Adrenal gland (tissue), 12 donors: ENCODE measurements around the gene GIGYF2. TPM values are rescaled to one million over a fixed set of nuclear protein-coding genes. Genes with fewer than 3 reads are reported as not detected.

Source experiments
- DNase-seq, 7 donors: peaks; one replicate each; pipeline ENCODE4 v3.0.0-alpha.2; 2019 to 2020
- H3K27ac ChIP-seq, 5 donors: fragments of 200-600 bp; sonication (generic) in 4 of 5; 1 replicate in 3 of 5; 2 replicates in 2 of 5; pipeline versions ENCODE4 v1.5.1 to v1.8.0; 2016 to 2020; ENCODE audit warnings: mild to moderate bottlenecking in 1 of 5
- H3K27me3 ChIP-seq: fragments of 200-600 bp; 2 replicates; pipeline ENCODE4 v1.8.0; 2021
- H3K36me3 ChIP-seq, 2 donors: fragments of 200-600 bp; replicated peaks in 1 of 2; 1 replicate in 1 of 2; 2 replicates in 1 of 2; pipeline versions ENCODE4 v1.5.1 to v1.8.0; 2018 to 2022
- H3K4me1 ChIP-seq, 2 donors: fragments of 200-600 bp; replicated peaks in 1 of 2; 1 replicate in 1 of 2; 2 replicates in 1 of 2; pipeline versions ENCODE4 v1.5.1 to v1.8.0; 2018 to 2021
- H3K4me3 ChIP-seq, 4 donors: fragments of 200-600 bp; sonication (generic) in 3 of 4; one replicate each; pipeline ENCODE4 v1.5.1; 2016 to 2018
- H3K9me3 ChIP-seq, 3 donors: fragments of 200-600 bp; sonication (generic) in 1 of 3; replicated peaks in 1 of 3; 1 replicate in 2 of 3; 2 replicates in 1 of 3; pipeline versions ENCODE4 v1.5.1 to v1.8.0; 2016 to 2021
- POLR2A ChIP-seq, 2 donors: fragments of 450-650 bp; IDR thresholded peaks; one replicate each; pipeline ENCODE4 v1.6.1; 2017; ENCODE audit warnings: antibody characterized with exemption in 2 of 2, mild to moderate bottlenecking in 2 of 2, moderate library complexity in 1 of 2
- WGBS, 4 donors: extraction: QIAGEN DNeasy Blood & Tissue Kit in 2 of 4; methylation state at CpG; one replicate each; pipeline versions ENCODE4 v1.1.5 to v1.1.7; 2013 to 2017; 5-methylcytosine and 5-hydroxymethylcytosine counted together
- intact Hi-C, 2 donors: fragments of 100-400 bp; cut with DNase I; formaldehyde crosslinking; loops; one replicate each; pipeline versions ENCODE4 v1.14.1 to v1.15.0; 2022 to 2023
- polyA plus RNA-seq, 3 donors: library from polyadenylated mRNA; stranded (reverse); fragments of 200-250 nt in 2 of 3; fragments of 350-450 nt in 1 of 3; fragmentation: Illumina TruSeq in 1 of 3; extraction: RNeasy Lipid Tissue Mini Kit (QIAGEN cat#74804) in 1 of 3; gene quantifications; one replicate each; pipeline ENCODE4 v1.2.3, GENCODE V29; 2013 to 2014
- total RNA-seq, 9 donors: library from RNA; depleted of rRNA in 4 of 9; stranded (reverse); fragments of >200 nt in 4 of 9; fragments of 120-200 nt in 1 of 9; fragmentation: NEBNext Ultra II Directional in 1 of 9; extraction: Animal tissue kit (Norgen Biotek cat#: 25700) in 1 of 9; gene quantifications; one replicate each; pipeline versions ENCODE4 v1.1.0 to v1.2.4, GENCODE V29; 2013 to 2023
- TF ChIP-seq, protein P1 (sequence below), 6 experiments: fragments of 450-650 bp in 4 of 6; fragments of 200-600 bp in 2 of 6; sonication (generic) in 1 of 6; IDR thresholded peaks; 1 replicate in 5 of 6; 2 replicates in 1 of 6; pipeline versions ENCODE4 v1.5.1 to v1.8.0; 2016 to 2021; ENCODE audit warnings: antibody characterized with exemption in 6 of 6, mild to moderate bottlenecking in 2 of 6, moderate library complexity in 1 of 6
- donor health status: healthy with polysubstance abuse.
- donor health status: Bipolar disorder and iron deficiency.
- donor health status: DM: yes; HTN: yes; CAD: no.
- donor health status: DM: no; HTN: no; CAD: no.
- donor health status: DM: no; HTN: no; CAD: no.
- donor health status: DM: yes; HTN: yes; CAD: no.

The GIGYF2 gene
- total and polyA plus RNA-seq, 12 donors = 13.5 to 93.7 (median 65.4) TPM

DNA sequence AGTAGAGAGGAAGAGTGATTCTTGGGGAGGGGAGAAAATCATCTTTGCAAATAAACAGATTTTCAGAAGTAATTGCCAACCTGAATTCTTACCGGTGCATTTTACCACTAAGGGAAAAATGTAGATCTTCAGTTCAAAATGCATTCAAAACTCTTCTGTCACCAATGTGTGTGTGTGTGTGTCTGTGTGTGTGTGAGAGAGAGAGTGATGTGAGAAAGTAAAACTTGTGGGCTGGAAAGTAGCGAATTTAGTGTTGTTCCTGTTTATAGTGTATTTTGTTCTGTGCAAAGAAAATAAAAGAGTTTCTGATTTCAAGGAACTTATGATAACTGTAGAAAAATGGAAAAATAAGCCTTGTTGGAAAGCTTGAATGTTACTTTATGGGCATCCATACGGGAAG, 52.2 kb downstream of the GIGYF2 start:
- no peaks in the 10 kb centered on the region for H3K9me3 ChIP-seq
- intact Hi-C loops = no loop called here
- TF ChIP-seq, protein P1, sequence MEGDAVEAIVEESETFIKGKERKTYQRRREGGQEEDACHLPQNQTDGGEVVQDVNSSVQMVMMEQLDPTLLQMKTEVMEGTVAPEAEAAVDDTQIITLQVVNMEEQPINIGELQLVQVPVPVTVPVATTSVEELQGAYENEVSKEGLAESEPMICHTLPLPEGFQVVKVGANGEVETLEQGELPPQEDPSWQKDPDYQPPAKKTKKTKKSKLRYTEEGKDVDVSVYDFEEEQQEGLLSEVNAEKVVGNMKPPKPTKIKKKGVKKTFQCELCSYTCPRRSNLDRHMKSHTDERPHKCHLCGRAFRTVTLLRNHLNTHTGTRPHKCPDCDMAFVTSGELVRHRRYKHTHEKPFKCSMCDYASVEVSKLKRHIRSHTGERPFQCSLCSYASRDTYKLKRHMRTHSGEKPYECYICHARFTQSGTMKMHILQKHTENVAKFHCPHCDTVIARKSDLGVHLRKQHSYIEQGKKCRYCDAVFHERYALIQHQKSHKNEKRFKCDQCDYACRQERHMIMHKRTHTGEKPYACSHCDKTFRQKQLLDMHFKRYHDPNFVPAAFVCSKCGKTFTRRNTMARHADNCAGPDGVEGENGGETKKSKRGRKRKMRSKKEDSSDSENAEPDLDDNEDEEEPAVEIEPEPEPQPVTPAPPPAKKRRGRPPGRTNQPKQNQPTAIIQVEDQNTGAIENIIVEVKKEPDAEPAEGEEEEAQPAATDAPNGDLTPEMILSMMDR (IDR thresholded peaks at IDR 0.05) = no peak
- no peak for TF ChIP-seq POLR2A (IDR thresholded peaks at IDR 0.05)
- H3K36me3 ChIP-seq = peaks cover 0 to 38% of the 10 kb centered on the region in 2 donors
- H3K4me1 ChIP-seq = no peaks in the 10 kb centered on the region
- DNase-seq = no peak
- no peaks in the 10 kb centered on the region for H3K27me3 ChIP-seq
- 92 to 94% (median 93%) methylated on average over 3 of the region's 3 CpGs for WGBS, 4 donors
- no peak overlapping the region for H3K4me3 ChIP-seq
- H3K27ac ChIP-seq = no peak overlapping the region

DNA sequence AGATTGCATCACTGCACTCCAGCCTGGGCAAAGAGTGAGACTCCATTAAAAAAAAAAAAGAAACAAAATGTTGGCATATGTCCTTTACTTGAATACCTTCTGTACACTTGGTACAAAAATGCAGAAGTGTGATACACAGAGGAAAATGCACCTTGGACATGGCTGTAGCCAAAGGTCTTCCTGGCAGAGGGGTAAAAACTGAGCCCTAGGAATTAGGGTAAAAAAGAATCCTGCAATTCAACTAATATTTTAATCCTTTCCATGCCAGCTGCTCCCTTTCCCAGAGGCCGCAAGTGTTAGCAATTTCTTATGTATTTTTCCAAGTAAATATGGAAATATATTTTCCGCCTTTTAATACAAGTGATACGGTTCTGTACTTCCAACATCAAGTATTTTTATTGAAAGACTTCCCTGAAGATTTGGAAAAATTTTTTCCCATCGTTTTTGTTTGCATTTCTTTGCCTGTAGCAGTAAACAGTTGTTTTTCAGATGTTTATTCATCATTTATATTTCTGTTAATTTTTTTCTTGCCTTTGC, 53.1 kb downstream of the GIGYF2 start:
- 87 to 92% (median 90%) methylated on average over 4 of the region's 4 CpGs for WGBS, 4 donors
- DNase-seq = no peak
- H3K36me3 ChIP-seq = peaks cover 0 to 44% of the 10 kb centered on the region in 2 donors
- no peak overlapping the region for H3K27ac ChIP-seq
- no peaks in the 10 kb centered on the region for H3K27me3 ChIP-seq
- no peak overlapping the region for H3K4me3 ChIP-seq
- TF ChIP-seq, protein P1 (IDR thresholded peaks at IDR 0.05) = no peak
- no peak for TF ChIP-seq POLR2A (IDR thresholded peaks at IDR 0.05)
- no peaks in the 10 kb centered on the region for H3K9me3 ChIP-seq
- intact Hi-C loops = no loop called here
- H3K4me1 ChIP-seq = no peaks in the 10 kb centered on the region

DNA sequence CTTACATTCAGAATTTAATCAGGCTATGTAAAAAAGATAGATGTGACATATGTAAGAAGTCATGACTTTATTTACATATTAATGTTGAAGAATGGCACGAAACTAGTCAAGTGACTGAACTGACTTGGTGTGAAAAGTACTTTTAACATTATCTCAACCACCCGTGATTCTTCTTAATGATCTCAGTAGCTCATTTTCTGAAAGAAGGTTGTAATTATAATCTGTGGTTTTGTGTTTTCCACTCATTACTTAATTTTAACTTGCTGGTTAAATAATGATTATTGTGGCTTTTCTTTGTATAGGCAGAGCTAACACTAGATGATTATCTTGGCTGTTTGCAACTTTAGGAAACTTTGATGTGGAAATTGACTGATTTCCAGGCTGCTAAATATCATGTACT, 60.8 kb downstream of the GIGYF2 start:
- Histone ChIP-seq H3K9me3 (no peaks in the 10 kb centered on the region), H3K4me3 (no peak overlapping the region), H3K4me1 (peaks cover 0 to 3% of the 10 kb centered on the region in 2 donors), H3K27ac (no peak overlapping the region), H3K27me3 (no peaks in the 10 kb centered on the region), H3K36me3 (peaks cover 0 to 42% of the 10 kb centered on the region in 2 donors)
- intact Hi-C loops = no loop called here
- WGBS, 4 donors = 82 to 88% (median 85%) methylated on average over 2 of the region's 2 CpGs
- no peak for DNase-seq
- TF ChIP-seq POLR2A (IDR thresholded peaks at IDR 0.05) = no peak
- TF ChIP-seq, protein P1 (IDR thresholded peaks at IDR 0.05) = no peak

DNA sequence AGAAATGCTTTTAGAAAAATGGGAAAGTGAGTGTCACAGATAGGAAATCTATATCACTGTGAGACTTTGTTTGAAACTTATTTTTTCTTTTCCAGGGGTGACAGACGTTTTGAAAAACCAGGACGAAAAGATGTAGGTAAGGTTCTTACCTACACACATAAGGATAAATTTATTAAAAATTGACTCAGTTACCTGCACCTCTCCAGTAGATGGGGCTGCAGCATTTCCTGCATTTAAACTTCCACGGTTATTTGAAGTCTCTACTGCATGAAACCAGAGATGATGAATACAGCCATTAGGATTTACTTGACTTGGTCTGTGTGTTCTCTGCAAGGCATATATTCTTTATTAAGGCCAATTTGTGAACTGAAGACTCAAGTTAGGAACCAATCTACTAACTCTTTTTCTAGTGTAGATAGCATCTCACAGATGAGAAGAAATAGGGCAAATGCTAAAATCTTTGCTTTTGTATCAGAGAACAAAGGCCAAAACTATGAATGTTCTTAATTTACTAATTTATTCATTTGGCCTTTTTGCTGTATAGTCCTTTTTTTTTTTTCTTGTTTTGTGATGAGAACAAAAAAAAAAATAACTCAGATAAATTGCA, 64.3 kb downstream of the GIGYF2 start:
- no peak overlapping the region for H3K4me3 ChIP-seq
- peaks cover 0 to 54% of the 10 kb centered on the region in 2 donors for H3K36me3 ChIP-seq
- no peaks in the 10 kb centered on the region for H3K27me3 ChIP-seq
- DNase-seq = peak in 1 of 7 donors; percentile 14
- H3K27ac ChIP-seq = no peak overlapping the region
- intact Hi-C loops = no loop called here
- H3K4me1 ChIP-seq = peaks cover 0 to 3% of the 10 kb centered on the region in 2 donors
- no peaks in the 10 kb centered on the region for H3K9me3 ChIP-seq
- TF ChIP-seq, protein P1 (IDR thresholded peaks at IDR 0.05) = peak; percentile 26 to 53 (median 30)
- no peak for TF ChIP-seq POLR2A (IDR thresholded peaks at IDR 0.05)
- 47 to 54% (median 49%) methylated on average over 3 of the region's 3 CpGs for WGBS, 4 donors
